ENCODE measurements around the gene TRABD2A. TPM values are rescaled to one million over a fixed set of nuclear protein-coding genes. Genes with fewer than 3 reads are reported as not detected.

The TRABD2A gene
- total and polyA plus RNA-seq, 9 of the 15 experiments (the other 6 are each of a cell fraction or from before 2014, with no cell fraction given) = 0.07 to 0.45 (median 0.25) TPM

GRCh38 chr2:84782717-84783442 is 98.0 kb downstream of the TRABD2A start:
- no peak overlapping the region for H3K4me2 ChIP-seq (ENCODE audit: insufficient read depth, low read length)
- H3K27ac ChIP-seq (ENCODE audit: extremely low read depth, low read depth, low read length) = peak overlapping the region; percentile 59; the same call in 1 of the 3 replicates
- TF ChIP-seq WHSC1 (IDR thresholded peaks at IDR 0.05; ENCODE audit: low read length) = no peak
- no peak for TF ChIP-seq E4F1 (CRISPR knock-in tag; IDR thresholded peaks at IDR 0.05; ENCODE audit: borderline replicate concordance)
- no peak for TF ChIP-seq CBX3 (IDR thresholded peaks at IDR 0.05; ENCODE audit: borderline replicate concordance in 1 of 2, low read length in 2 of 2)
- TF ChIP-seq PBX2 (CRISPR knock-in tag; IDR thresholded peaks at IDR 0.05; ENCODE audit: low read depth) = no peak
- TF ChIP-seq PBX2 (tag; conservative IDR thresholded peaks at IDR 0.05; ENCODE audit: low read depth) = no peak
- no peak for TF ChIP-seq ZC3H4 (CRISPR knock-in tag; IDR thresholded peaks at IDR 0.05; ENCODE audit: borderline replicate concordance)
- TF ChIP-seq SP1 (CRISPR knock-in tag; IDR thresholded peaks at IDR 0.05) = no peak
- TF ChIP-seq STAT6 (CRISPR knock-in tag; IDR thresholded peaks at IDR 0.05) = no peak
- no peaks in the 10 kb centered on the region for H4K20me1 ChIP-seq (replicated peaks; ENCODE audit: control insufficient read depth, insufficient read depth, low read length)
- 44% methylated on average over 1 of the region's 1 CpG for WGBS (ENCODE audit: insufficient coverage, low coverage, missing lambda C conversion rate)
- no peaks in the 10 kb centered on the region for H3K27me3 ChIP-seq (ENCODE audit: control insufficient read depth in 2 of 2, insufficient read depth in 2 of 2, low read length in 2 of 2)
- ATAC-seq (no peak), DNase-seq (ENCODE audit: extremely low read depth in 1 of 4, low spot score in 3 of 4) (no peak), FAIRE-seq (no peak)
- in situ Hi-C loops (cut with MboI) = no loop called here
- H3K36me3 ChIP-seq (ENCODE audit: control insufficient read depth, insufficient read depth, low read length) = no peaks in the 10 kb centered on the region
- ChIA-PET POLR2A (no interaction called here), CTCF (ENCODE audit: low intra/inter-chr PET ratio) (no interaction called here)
- H2AFZ ChIP-seq (ENCODE audit: low read depth, low read length) = peak overlapping the region; percentile 65
- H3K9me1 ChIP-seq (ENCODE audit: control insufficient read depth, insufficient read depth, low read length) = no peaks in the 10 kb centered on the region
- H3K9me3 ChIP-seq (replicated peaks; ENCODE audit: control insufficient read depth, insufficient read depth, low read depth, low read length) = peaks cover 4% of the 10 kb centered on the region; the same call in 1 of the 2 replicates
- H3K4me3 ChIP-seq = no peak overlapping the region
- no TSS peak for BruUV-seq (replicated peaks)
- peaks cover 0 to 11% of the 10 kb centered on the region in 2 experiments; a peak in 1 of 5 replicates for H3K4me1 ChIP-seq (replicated peaks in 1 of 2; ENCODE audit: control insufficient read depth in 2 of 2, insufficient read depth in 2 of 2, low read length in 2 of 2)
- H3K9ac ChIP-seq (ENCODE audit: insufficient read depth in 1 of 2, low read depth in 2 of 2, low read length in 2 of 2) = no peak overlapping the region
- no peaks in the 10 kb centered on the region for H3K79me2 ChIP-seq (ENCODE audit: control insufficient read depth, insufficient read depth, low read length)
- intact Hi-C loops (cut with micrococcal nuclease) = no loop called here
